NT2/D1 (cell line): Measurements from ENCODE around the gene BCCIP.

Experiments used
- SUZ12 ChIP-seq: IDR thresholded peaks from 2 replicates; pipeline ENCODE4 v1.6.1; 2011; ENCODE audit not compliant: insufficient read length, insufficient read depth; ENCODE audit errors: extremely low read depth
- YY1 ChIP-seq: IDR thresholded peaks from 2 replicates; pipeline ENCODE4 v1.6.1; 2011; ENCODE audit not compliant: insufficient read length, insufficient read depth
- ZNF274 ChIP-seq: IDR thresholded peaks from 2 replicates; pipeline ENCODE4 v1.6.1; 2011; ENCODE audit warnings: mild to moderate bottlenecking, low read depth, low read length

- TF ChIP-seq YY1 (no peak), ZNF274 (no peak), SUZ12 (no peak)
Measured at GRCh38 chr10:125799451-125800182, 23.7 kb upstream of the BCCIP start.
